Choroid plexus epithelial cell (primary cell): Measurements from ENCODE around the gene CNNM3.

ENCODE experiments used
- DNase-seq: peaks from one replicate; pipeline ENCODE4 v3.0.0-alpha.2; 2010; ENCODE audit warnings: low read depth
- H3K4me3 ChIP-seq: 2 replicates; pipeline ENCODE4 v1.5.1; 2011; ENCODE audit warnings: low read depth, mild to moderate bottlenecking, control low read depth, low read length, moderate library complexity
- TF ChIP-seq, protein P1 (sequence below): conservative IDR thresholded peaks from 2 replicates; pipeline ENCODE4 v1.5.1; 2011; ENCODE audit warnings: low read depth, mild to moderate bottlenecking, control low read depth, inconsistent platforms, low read length, moderate library complexity

Gene CNNM3

DNA sequence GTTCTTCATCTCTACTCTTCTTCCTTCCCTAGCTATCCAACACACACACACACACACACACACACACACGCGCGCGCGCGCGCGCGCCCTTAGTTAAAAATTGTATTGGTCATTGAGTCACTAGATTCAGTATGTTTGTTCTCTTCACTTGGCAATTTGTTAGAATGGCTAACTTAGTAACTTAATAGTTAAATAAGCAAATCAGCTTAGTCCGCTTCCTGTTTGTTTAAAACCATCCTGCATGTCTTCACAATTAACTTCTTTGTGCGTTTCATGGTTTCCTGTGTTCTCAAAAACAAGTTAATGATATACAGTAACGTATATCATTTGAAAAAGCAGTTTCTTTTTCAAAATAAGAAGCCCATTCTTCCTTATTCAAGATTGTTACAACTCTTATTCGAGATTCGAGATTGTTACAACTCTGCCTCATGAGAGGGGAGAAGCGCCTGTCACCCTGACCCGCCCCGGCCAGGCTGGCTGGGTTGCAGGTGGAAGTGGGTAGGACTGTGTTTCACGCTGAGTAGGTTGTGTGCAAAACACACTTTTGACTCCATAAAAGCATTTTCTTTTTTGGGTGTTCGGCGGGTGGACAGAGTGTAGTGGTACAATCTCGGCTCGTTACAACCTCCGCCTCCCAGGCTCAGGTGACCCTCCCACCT, 9.5 kb upstream of the CNNM3 start:
- TF ChIP-seq, protein P1, sequence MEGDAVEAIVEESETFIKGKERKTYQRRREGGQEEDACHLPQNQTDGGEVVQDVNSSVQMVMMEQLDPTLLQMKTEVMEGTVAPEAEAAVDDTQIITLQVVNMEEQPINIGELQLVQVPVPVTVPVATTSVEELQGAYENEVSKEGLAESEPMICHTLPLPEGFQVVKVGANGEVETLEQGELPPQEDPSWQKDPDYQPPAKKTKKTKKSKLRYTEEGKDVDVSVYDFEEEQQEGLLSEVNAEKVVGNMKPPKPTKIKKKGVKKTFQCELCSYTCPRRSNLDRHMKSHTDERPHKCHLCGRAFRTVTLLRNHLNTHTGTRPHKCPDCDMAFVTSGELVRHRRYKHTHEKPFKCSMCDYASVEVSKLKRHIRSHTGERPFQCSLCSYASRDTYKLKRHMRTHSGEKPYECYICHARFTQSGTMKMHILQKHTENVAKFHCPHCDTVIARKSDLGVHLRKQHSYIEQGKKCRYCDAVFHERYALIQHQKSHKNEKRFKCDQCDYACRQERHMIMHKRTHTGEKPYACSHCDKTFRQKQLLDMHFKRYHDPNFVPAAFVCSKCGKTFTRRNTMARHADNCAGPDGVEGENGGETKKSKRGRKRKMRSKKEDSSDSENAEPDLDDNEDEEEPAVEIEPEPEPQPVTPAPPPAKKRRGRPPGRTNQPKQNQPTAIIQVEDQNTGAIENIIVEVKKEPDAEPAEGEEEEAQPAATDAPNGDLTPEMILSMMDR = no peak
- no peak for DNase-seq
- no peak overlapping the region for H3K4me3 ChIP-seq

- no peak for DNase-seq
- TF ChIP-seq, protein P1 = no peak
- H3K4me3 ChIP-seq = no peak overlapping the region
These were observed 9.0 kb upstream of the CNNM3 start for GRCh38 chr2:96807127-96807471.

GRCh38 chr2:96808176-96808837, 7.8 kb upstream of the CNNM3 start:
- no peak overlapping the region for H3K4me3 ChIP-seq
- TF ChIP-seq, protein P1 = no peak
- no peak for DNase-seq

DNA sequence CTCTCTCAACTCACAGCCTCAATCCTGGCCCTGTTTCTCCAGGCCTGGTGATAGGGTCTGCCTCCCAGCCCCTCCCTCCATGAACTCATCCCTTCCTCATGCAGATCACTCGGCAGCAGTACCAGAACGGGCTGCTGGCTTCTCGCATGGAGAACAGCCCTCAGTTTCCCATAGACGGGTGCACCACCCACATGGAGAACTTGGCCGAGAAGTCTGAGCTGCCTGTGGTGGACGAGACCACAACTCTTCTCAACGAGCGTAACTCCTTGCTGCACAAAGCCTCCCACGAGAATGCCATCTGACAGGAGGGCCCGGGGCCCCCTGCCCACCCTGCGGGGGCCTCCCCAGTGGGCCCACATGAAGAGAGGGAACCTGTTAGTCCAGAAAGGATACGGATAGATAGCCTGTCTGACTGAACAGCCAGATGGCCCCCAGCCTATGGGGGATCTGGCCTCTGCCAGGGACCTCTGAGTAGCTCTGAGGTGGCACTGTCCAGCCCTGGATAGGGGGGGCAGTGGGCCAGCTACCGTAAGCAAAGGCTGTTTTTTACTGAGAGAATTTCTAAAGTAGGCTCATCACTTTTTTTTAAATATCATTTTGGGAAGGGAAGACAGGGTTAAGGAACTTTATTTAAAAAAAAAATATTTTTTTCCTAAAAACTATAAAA, 6.7 kb upstream of the CNNM3 start:
- TF ChIP-seq, protein P1 = no peak

DNA sequence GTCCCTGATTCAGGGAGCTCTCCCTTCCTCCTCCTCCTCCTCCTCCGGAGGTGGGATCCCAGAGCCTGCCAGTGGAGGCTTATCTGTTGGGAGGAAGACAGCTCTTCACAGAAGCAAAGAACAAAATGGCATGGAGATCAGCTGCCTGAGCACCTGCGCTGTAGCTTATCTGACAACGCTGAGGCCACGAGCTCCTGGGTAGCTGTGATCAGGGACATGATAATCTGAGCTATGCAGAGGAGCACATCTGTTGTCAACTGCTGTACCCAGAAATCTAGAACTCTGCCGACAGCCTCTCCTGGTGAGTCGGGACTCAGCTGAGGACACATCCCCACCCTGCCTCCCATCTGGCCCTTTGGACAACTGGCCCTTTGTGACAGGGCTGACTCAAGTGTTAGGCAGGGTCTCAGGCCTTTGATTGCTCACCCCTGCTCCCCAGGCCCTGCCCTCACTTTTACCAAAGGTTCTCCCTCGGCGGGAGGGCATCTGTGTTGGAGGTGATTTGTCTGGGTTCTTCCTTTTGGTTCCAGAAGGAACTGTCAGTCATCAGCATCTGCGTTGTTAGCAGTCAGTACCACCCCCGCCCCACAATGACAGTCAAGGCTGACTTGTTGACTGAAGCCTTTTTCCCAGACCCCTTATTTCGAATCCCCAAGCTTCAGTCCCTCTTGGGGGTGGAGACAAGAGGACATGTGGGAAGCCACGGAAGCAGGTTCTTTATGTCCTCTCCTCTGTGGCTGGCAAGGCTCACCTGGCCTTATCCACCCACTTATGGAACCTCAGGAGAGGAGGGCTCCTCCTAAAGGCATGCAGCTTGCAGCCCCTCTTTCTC, 5.9 kb upstream of the CNNM3 start:
- TF ChIP-seq, protein P1 = no peak
- DNase-seq = no peak
- no peak overlapping the region for H3K4me3 ChIP-seq

More for the DNA sequence above, 6.7 kb upstream of the CNNM3 start:
- no peak for DNase-seq
- no peak overlapping the region for H3K4me3 ChIP-seq

DNA sequence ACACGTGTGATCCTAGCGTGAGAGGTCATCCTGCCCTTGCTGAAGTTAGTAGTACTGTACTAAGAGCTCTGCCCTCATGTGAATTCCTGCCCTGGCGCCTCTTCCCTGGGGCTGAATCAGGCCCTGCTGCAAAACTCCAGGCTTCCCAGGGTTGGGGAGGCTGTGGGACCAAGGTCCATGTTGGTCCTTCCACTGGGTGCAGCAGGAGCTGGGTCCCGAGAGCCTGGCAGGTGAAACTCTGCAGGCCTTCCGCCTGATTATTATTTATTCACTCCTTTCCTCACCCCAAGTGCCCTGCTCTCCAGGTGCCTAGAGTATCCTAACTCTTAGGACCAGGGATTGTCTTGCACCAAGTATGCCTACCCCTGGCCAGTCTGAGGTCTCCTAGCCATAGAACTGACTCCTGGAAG, 5.3 kb upstream of the CNNM3 start:
- no peak for DNase-seq
- TF ChIP-seq, protein P1 = no peak
- H3K4me3 ChIP-seq = no peak overlapping the region
